Measurements from ENCODE around the gene C22orf15.

DNA sequence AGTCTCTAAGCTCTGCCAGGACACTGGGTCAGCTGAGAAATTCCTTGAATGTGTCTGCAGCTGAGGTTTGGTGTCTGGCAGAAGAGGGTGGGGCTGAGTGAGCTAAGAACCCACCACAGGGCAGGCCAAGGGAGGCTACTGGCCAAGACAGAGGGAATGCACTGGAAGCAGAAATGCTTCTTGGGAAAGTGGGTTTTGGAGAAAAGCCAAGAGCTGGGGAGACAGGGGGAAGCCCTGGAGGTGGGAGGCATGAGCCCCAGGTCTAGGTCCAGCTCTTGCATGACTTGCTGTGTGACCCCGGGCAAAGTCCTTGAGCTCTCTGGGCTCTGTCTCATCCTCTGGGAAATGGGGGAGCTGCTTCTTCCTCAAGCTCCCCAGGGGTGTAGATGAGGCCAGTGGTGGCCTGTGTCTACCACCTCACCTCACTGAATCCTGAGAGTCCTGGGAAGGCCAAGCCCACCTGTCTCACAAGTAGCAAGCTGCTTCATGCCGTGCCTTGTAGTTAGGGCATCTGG lies 12.2 kb downstream of the C22orf15 start:
- TF ChIP-seq POLR2A (IDR thresholded peaks at IDR 0.05; ENCODE audit: borderline replicate concordance, extremely low read depth, insufficient read depth, insufficient read length) (no peak), CBX3 (IDR thresholded peaks at IDR 0.05; ENCODE audit: low read depth) (no peak), SIN3A (IDR thresholded peaks at IDR 0.05; ENCODE audit: low read depth) (no peak), POLR2AphosphoS5 (IDR thresholded peaks at IDR 0.05; ENCODE audit: low read depth, low read length) (no peak), FOSL1 (IDR thresholded peaks at IDR 0.05; ENCODE audit: low read depth) (no peak), EZH2 (IDR thresholded peaks at IDR 0.05) (no peak), YY1 (IDR thresholded peaks at IDR 0.05; ENCODE audit: extremely low read depth, insufficient replicate concordance, low read depth, low read length) (no peak), ZFX (IDR thresholded peaks at IDR 0.05) (no peak), EGR1 (IDR thresholded peaks at IDR 0.05; ENCODE audit: low read depth) (no peak)
- TF ChIP-seq, protein P1, sequence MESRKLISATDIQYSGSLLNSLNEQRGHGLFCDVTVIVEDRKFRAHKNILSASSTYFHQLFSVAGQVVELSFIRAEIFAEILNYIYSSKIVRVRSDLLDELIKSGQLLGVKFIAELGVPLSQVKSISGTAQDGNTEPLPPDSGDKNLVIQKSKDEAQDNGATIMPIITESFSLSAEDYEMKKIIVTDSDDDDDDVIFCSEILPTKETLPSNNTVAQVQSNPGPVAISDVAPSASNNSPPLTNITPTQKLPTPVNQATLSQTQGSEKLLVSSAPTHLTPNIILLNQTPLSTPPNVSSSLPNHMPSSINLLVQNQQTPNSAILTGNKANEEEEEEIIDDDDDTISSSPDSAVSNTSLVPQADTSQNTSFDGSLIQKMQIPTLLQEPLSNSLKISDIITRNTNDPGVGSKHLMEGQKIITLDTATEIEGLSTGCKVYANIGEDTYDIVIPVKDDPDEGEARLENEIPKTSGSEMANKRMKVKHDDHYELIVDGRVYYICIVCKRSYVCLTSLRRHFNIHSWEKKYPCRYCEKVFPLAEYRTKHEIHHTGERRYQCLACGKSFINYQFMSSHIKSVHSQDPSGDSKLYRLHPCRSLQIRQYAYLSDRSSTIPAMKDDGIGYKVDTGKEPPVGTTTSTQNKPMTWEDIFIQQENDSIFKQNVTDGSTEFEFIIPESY (IDR thresholded peaks at IDR 0.05; ENCODE audit: extremely low read depth, insufficient replicate concordance, low read length), result no peak
- TF ChIP-seq, protein P2, sequence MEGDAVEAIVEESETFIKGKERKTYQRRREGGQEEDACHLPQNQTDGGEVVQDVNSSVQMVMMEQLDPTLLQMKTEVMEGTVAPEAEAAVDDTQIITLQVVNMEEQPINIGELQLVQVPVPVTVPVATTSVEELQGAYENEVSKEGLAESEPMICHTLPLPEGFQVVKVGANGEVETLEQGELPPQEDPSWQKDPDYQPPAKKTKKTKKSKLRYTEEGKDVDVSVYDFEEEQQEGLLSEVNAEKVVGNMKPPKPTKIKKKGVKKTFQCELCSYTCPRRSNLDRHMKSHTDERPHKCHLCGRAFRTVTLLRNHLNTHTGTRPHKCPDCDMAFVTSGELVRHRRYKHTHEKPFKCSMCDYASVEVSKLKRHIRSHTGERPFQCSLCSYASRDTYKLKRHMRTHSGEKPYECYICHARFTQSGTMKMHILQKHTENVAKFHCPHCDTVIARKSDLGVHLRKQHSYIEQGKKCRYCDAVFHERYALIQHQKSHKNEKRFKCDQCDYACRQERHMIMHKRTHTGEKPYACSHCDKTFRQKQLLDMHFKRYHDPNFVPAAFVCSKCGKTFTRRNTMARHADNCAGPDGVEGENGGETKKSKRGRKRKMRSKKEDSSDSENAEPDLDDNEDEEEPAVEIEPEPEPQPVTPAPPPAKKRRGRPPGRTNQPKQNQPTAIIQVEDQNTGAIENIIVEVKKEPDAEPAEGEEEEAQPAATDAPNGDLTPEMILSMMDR (IDR thresholded peaks at IDR 0.05 in 2 of 3, conservative IDR thresholded peaks at IDR 0.05 in 1 of 3; ENCODE audit: borderline replicate concordance in 1 of 3, insufficient read depth in 1 of 3, low read depth in 2 of 3, low read length in 2 of 3), result no peak
- TF ChIP-seq, protein P3, sequence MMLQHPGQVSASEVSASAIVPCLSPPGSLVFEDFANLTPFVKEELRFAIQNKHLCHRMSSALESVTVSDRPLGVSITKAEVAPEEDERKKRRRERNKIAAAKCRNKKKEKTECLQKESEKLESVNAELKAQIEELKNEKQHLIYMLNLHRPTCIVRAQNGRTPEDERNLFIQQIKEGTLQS (IDR thresholded peaks at IDR 0.05), result no peak
